Left lung (tissue), 10 donors: ENCODE results near the gene SRL. TPM values are rescaled to one million over a fixed set of nuclear protein-coding genes. Genes with fewer than 3 reads are reported as not detected.
A peak's percentile ranks its signal among the peaks of the same experiment; 100 is the strongest.

ENCODE experiments used
- ATAC-seq: fragments of 200-7000 bp; cut with Tn5 transposase; one replicate; pipeline ENCODE4 v1.9.1; 2020; ENCODE audit warnings: moderate library complexity
- DNase-seq, 4 donors: peaks; one replicate each; pipeline ENCODE4 v3.0.0-alpha.2; 2013 to 2020
- H3K27ac ChIP-seq, 2 donors: fragments of 200-600 bp; sonication (generic) in 1 of 2; one replicate each; pipeline versions ENCODE4 v1.5.0 to v1.8.0; 2020 to 2021
- H3K27me3 ChIP-seq, 2 donors: fragments of 200-600 bp; sonication (generic) in 1 of 2; one replicate each; pipeline versions ENCODE4 v1.5.0 to v1.8.0; 2020 to 2021
- H3K36me3 ChIP-seq, 2 donors: fragments of 200-600 bp; sonication (generic) in 1 of 2; one replicate each; pipeline versions ENCODE4 v1.5.0 to v1.8.0; 2020 to 2021
- H3K4me1 ChIP-seq, 2 donors: fragments of 200-600 bp; one replicate each; pipeline ENCODE4 v1.8.0; 2021
- H3K4me3 ChIP-seq, 2 donors: fragments of 200-600 bp; sonication (generic) in 1 of 2; one replicate each; pipeline versions ENCODE4 v1.5.0 to v1.8.0; 2020 to 2021; ENCODE audit warnings: mild to moderate bottlenecking in 1 of 2
- H3K9me3 ChIP-seq, 2 donors: fragments of 200-600 bp; sonication (generic) in 1 of 2; one replicate each; pipeline versions ENCODE4 v1.5.0 to v1.8.0; 2020 to 2021
- intact Hi-C, 2 donors: fragments of 100-400 bp; cut with DNase I; formaldehyde crosslinking; loops; one replicate each; pipeline versions ENCODE4 v1.11.2 to v1.14.2; 2022
- polyA plus RNA-seq, 6 donors: library from polyadenylated mRNA; unstranded; fragments of 120-200 nt; gene quantifications; one replicate each; pipeline ENCODE4 v1.2.1, GENCODE V29; 2013; ENCODE audit not compliant: insufficient read length in 6 of 6
- total RNA-seq, 2 donors: library from RNA; stranded (reverse); fragmentation: NEBNext Ultra II Directional; extraction: Animal tissue kit (Norgen Biotek cat#: 25700); gene quantifications; one replicate each; pipeline ENCODE4 v1.2.1, GENCODE V29; 2021
- TF ChIP-seq, protein P1 (sequence below), 2 donors: fragments of 200-600 bp; sonication (generic) in 1 of 2; IDR thresholded peaks; one replicate each; pipeline versions ENCODE4 v1.5.0 to v1.8.0; 2021; ENCODE audit warnings: antibody characterized with exemption in 2 of 2
- donor health status: DM: no; HTN: yes; CAD: no.
- donor health status: DM: no; HTN: no; CAD: no.

The SRL gene
- total and polyA plus RNA-seq, 8 donors: 0.82 to 6.5 (median 5.7) TPM

DNA sequence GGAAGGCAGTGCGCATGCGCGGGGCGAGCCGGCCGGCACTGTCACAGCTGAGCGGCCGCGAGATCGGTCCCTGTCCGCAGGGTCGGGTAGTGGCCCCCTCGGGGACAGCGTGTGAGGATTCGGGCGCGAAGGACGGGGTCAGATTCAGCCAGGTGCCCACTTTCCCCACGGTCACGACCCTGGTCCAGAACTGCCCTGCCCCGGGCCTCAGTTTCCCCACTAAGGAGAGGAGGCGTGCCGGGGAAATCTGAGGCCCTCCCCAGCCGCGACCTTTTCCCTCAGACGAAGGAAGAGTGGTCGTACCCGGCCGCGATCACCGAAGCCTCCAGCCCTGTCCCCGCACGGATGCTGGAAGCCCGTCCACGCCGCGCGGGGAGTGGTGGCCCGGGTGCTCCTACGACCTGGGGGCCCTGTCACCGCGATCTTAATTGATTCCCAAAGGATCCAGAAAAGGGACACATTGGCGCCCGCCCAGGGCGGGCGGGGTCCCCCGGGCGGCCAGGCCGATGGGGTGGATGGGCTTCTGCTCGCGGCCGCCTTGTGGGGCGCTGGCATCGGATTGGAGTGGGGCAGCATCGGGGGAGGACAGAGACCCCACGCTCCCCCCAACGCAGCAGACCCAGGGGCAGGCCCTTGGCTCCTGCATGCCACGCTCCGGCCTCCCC, 57.7 kb downstream of the SRL start:
- peak in 1 of 4 donors; percentile 81 for DNase-seq
- Histone ChIP-seq H3K4me1 (peaks cover 0 to 11% of the 10 kb centered on the region in 2 donors), H3K9me3 (no peaks in the 10 kb centered on the region), H3K4me3 (peak overlapping the region; percentile 67 to 75), H3K27ac (peak overlapping the region; percentile 98), H3K27me3 (peaks cover 0 to 25% of the 10 kb centered on the region in 2 donors), H3K36me3 (no peaks in the 10 kb centered on the region)
- TF ChIP-seq, protein P1, sequence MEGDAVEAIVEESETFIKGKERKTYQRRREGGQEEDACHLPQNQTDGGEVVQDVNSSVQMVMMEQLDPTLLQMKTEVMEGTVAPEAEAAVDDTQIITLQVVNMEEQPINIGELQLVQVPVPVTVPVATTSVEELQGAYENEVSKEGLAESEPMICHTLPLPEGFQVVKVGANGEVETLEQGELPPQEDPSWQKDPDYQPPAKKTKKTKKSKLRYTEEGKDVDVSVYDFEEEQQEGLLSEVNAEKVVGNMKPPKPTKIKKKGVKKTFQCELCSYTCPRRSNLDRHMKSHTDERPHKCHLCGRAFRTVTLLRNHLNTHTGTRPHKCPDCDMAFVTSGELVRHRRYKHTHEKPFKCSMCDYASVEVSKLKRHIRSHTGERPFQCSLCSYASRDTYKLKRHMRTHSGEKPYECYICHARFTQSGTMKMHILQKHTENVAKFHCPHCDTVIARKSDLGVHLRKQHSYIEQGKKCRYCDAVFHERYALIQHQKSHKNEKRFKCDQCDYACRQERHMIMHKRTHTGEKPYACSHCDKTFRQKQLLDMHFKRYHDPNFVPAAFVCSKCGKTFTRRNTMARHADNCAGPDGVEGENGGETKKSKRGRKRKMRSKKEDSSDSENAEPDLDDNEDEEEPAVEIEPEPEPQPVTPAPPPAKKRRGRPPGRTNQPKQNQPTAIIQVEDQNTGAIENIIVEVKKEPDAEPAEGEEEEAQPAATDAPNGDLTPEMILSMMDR (IDR thresholded peaks at IDR 0.05): no peak
- intact Hi-C loops: no loop called here
- no peak for ATAC-seq

DNA sequence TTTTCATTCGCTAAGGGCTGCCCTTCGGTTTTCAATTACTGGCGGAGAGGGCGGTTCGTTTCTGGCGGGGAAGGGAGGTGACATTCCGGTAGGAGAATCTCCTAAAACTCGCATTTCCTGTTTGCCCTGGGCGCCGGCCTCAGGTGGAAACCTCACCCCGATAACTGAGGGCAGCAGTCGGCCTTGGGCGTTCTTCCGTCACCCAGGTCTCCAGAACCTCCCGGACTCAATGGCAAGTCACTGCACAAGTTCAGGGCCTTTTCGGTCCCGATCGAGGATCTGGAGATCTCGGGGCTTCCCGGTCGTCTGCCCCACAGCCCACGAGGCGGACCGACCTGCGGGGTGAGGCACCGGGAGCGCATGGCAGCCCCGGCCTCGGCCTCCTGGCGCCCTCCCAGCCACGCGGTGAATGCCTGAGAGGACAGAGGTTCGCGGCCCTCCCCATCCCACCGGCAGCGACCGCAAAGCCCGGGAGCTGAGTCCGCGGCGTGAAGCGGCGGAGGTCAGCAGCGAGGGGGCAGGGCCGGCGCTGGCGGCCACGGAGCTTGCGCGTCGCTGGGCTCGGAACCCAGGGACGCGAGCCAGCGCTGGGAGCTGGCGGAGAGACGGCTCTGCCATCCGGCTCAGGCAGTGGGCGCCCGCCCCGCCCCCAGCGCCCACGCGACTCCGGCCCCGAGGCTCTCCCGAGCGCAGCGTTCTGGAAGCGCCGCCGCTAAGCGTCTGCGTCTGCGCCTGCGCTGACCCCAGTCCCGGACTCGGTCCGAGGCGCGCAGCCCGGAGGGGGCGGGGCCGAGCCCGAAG, 58.4 kb downstream of the SRL start:
- Histone ChIP-seq H3K36me3 (no peaks in the 10 kb centered on the region), H3K27ac (peak overlapping the region; percentile 98), H3K27me3 (peaks cover 0 to 19% of the 10 kb centered on the region in 2 donors), H3K4me1 (peaks cover 0 to 15% of the 10 kb centered on the region in 2 donors), H3K4me3 (peak overlapping the region; percentile 67 to 75), H3K9me3 (no peaks in the 10 kb centered on the region)
- TF ChIP-seq, protein P1 (IDR thresholded peaks at IDR 0.05): no peak
- ATAC-seq: peak; percentile 95
- peak; percentile 90 to 99 (median 95) for DNase-seq
- intact Hi-C loops: no loop called here

DNA sequence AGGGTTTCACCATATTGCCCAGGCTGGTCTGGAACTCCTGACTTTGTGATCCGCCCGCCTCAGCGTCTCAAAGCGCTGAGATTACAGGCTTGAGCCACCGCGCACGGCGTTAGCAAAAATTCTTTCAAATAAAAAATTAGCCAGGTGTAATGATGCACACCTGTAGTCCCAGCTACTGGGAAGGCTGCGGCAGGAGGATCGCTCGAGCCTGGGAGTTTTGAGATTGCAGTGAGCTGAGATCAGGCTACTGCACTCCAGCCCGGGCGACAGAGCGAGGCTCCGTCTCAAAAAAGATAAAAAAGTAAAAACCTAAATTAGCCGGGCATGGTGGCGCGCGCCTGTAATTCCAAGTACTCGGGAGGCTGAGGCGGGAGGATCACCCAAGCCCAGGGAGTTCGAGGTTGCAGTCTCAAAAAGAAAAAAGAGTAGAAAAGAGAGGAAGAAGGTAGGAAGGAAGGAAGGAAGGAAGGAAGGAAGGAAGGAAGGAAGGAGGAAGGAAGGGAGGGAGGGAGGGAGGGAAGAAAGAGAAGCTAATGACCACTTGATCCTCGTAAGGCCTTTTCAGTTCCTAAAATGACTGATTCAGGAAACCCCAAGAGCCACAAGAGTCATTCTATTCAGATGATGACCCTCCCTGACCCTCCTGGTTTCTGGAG, 59.2 kb downstream of the SRL start:
- Histone ChIP-seq H3K27ac (peak overlapping the region; percentile 98), H3K36me3 (no peaks in the 10 kb centered on the region), H3K27me3 (peaks cover 0 to 17% of the 10 kb centered on the region in 2 donors), H3K9me3 (no peaks in the 10 kb centered on the region), H3K4me3 (peak overlapping the region; percentile 67 to 75), H3K4me1 (peaks cover 0 to 15% of the 10 kb centered on the region in 2 donors)
- DNase-seq (no peak), ATAC-seq (no peak)
- TF ChIP-seq, protein P1 (IDR thresholded peaks at IDR 0.05): no peak
- intact Hi-C loops: no loop called here

DNA sequence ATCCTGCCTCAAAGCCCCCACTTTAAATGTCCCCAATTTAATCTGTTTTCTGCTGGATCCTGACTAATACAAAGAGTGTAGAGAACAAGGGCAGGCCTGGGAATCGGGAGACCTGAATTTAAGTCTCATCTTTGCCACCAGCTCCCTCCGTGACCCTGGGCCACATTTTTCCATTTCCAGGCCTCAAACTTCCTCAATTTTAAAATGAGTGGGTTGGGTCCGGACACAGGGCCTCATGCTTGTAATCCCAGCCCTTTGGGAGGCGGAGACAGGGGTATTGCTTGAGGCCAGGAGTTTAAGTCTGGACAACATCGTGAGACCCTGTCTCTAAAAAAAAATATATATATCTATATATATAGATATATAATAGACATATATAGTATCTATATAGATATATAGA, 61.4 kb downstream of the SRL start:
- Histone ChIP-seq H3K9me3 (no peaks in the 10 kb centered on the region), H3K27ac (no peak overlapping the region), H3K4me1 (peaks cover 0 to 15% of the 10 kb centered on the region in 2 donors), H3K27me3 (peaks cover 0 to 5% of the 10 kb centered on the region in 2 donors), H3K36me3 (no peaks in the 10 kb centered on the region), H3K4me3 (no peak overlapping the region)
- intact Hi-C loops: no loop called here
- TF ChIP-seq, protein P1 (IDR thresholded peaks at IDR 0.05): no peak
- no peak for ATAC-seq
- DNase-seq: no peak
